ENCODE measurements around the gene PCDH9.

Gene PCDH9

GRCh38 chr13:67152085-67152484 lies 78.1 kb downstream of the PCDH9 start:
- H3K27me3 ChIP-seq (ENCODE audit: insufficient read depth, low read depth), result no peaks in the 10 kb centered on the region
- no peaks in the 10 kb centered on the region for H4K20me1 ChIP-seq (ENCODE audit: insufficient read depth)
- H2AFZ ChIP-seq (ENCODE audit: low read depth), result no peak overlapping the region
- no peaks in the 10 kb centered on the region for H3K36me3 ChIP-seq (ENCODE audit: insufficient read depth)
- H3K79me2 ChIP-seq (ENCODE audit: insufficient read depth, low read depth), result no peaks in the 10 kb centered on the region
- H3K4me3 ChIP-seq (IDR thresholded peaks at IDR 0.05; ENCODE audit: insufficient read depth, low read depth, low read length), result no peak overlapping the region
- TF ChIP-seq, protein P1, sequence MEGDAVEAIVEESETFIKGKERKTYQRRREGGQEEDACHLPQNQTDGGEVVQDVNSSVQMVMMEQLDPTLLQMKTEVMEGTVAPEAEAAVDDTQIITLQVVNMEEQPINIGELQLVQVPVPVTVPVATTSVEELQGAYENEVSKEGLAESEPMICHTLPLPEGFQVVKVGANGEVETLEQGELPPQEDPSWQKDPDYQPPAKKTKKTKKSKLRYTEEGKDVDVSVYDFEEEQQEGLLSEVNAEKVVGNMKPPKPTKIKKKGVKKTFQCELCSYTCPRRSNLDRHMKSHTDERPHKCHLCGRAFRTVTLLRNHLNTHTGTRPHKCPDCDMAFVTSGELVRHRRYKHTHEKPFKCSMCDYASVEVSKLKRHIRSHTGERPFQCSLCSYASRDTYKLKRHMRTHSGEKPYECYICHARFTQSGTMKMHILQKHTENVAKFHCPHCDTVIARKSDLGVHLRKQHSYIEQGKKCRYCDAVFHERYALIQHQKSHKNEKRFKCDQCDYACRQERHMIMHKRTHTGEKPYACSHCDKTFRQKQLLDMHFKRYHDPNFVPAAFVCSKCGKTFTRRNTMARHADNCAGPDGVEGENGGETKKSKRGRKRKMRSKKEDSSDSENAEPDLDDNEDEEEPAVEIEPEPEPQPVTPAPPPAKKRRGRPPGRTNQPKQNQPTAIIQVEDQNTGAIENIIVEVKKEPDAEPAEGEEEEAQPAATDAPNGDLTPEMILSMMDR (conservative IDR thresholded peaks at IDR 0.05; ENCODE audit: low read depth, low read length), result no peak
- H3K9ac ChIP-seq, result no peak overlapping the region
- H3K27ac ChIP-seq, result no peak overlapping the region
- H3K4me2 ChIP-seq, result no peak overlapping the region
- H3K4me1 ChIP-seq (ENCODE audit: low read depth, poor library complexity, severe bottlenecking), result no peaks in the 10 kb centered on the region

- Histone ChIP-seq H2AFZ (ENCODE audit: low read depth) (no peak overlapping the region), H3K27me3 (ENCODE audit: insufficient read depth, low read depth) (no peaks in the 10 kb centered on the region), H3K4me1 (ENCODE audit: low read depth, poor library complexity, severe bottlenecking) (no peaks in the 10 kb centered on the region), H3K4me3 (IDR thresholded peaks at IDR 0.05; ENCODE audit: insufficient read depth, low read depth, low read length) (no peak overlapping the region), H3K4me2 (no peak overlapping the region), H4K20me1 (ENCODE audit: insufficient read depth) (no peaks in the 10 kb centered on the region), H3K79me2 (ENCODE audit: insufficient read depth, low read depth) (no peaks in the 10 kb centered on the region), H3K27ac (no peak overlapping the region), H3K36me3 (ENCODE audit: insufficient read depth) (no peaks in the 10 kb centered on the region), H3K9ac (no peak overlapping the region)
- TF ChIP-seq, protein P1 (conservative IDR thresholded peaks at IDR 0.05; ENCODE audit: low read depth, low read length), result no peak
Observed at GRCh38 chr13:67151652-67152051, 78.5 kb downstream of the PCDH9 start.

- Histone ChIP-seq H3K79me2 (ENCODE audit: insufficient read depth, low read depth) (no peaks in the 10 kb centered on the region), H4K20me1 (ENCODE audit: insufficient read depth) (no peaks in the 10 kb centered on the region), H3K4me3 (IDR thresholded peaks at IDR 0.05; ENCODE audit: insufficient read depth, low read depth, low read length) (no peak overlapping the region), H3K36me3 (ENCODE audit: insufficient read depth) (no peaks in the 10 kb centered on the region), H3K4me2 (no peak overlapping the region), H3K27me3 (ENCODE audit: insufficient read depth, low read depth) (no peaks in the 10 kb centered on the region), H2AFZ (ENCODE audit: low read depth) (no peak overlapping the region), H3K9ac (no peak overlapping the region), H3K27ac (no peak overlapping the region), H3K4me1 (ENCODE audit: low read depth, poor library complexity, severe bottlenecking) (no peaks in the 10 kb centered on the region)
- TF ChIP-seq, protein P1 (conservative IDR thresholded peaks at IDR 0.05; ENCODE audit: low read depth, low read length), result no peak
Observed at GRCh38 chr13:67150608-67151007, 79.5 kb downstream of the PCDH9 start.

DNA sequence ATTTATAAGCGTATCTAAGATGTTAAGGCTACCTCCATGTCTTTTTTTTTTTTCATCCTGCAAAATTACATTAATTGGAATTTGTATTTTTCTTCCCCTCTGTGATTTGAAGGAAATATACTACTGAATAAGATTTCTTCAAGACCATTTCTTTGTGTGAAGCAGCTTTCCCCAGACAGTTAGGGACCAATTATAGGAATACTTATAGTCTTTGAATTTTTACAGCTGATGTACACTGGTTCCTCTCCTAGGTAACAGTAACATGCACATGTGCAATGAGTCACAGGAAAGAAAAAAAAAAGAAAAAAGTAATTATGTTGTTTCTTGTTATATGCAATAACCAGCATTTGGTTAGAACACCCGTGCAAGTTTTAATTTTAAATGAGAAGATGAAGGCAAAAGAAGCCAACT lies 82.0 kb downstream of the PCDH9 start:
- Histone ChIP-seq H3K27ac (no peak overlapping the region), H3K79me2 (ENCODE audit: insufficient read depth, low read depth) (no peaks in the 10 kb centered on the region), H4K20me1 (ENCODE audit: insufficient read depth) (no peaks in the 10 kb centered on the region), H3K36me3 (ENCODE audit: insufficient read depth) (no peaks in the 10 kb centered on the region), H3K4me3 (IDR thresholded peaks at IDR 0.05; ENCODE audit: insufficient read depth, low read depth, low read length) (no peak overlapping the region), H3K4me1 (ENCODE audit: low read depth, poor library complexity, severe bottlenecking) (no peaks in the 10 kb centered on the region), H3K4me2 (no peak overlapping the region), H3K9ac (no peak overlapping the region), H3K27me3 (ENCODE audit: insufficient read depth, low read depth) (no peaks in the 10 kb centered on the region), H2AFZ (ENCODE audit: low read depth) (no peak overlapping the region)
- TF ChIP-seq, protein P1 (conservative IDR thresholded peaks at IDR 0.05; ENCODE audit: low read depth, low read length), result no peak

All from KMS-11 (cell line).